Trophoblast cell (in vitro differentiated cells and primary cell): ENCODE measurements around the gene INCENP.

Experiments used
- DNase-seq, 2 donors: peaks; one replicate each; pipeline ENCODE4 v3.0.0-alpha.2; 2016
- H2AFZ ChIP-seq: 2 replicates; pipeline ENCODE4 v1.6.1; 2013; ENCODE audit warnings: low read length, moderate library complexity, mild to moderate bottlenecking; ENCODE audit not compliant: insufficient read depth, poor library complexity
- H2AK5ac ChIP-seq: 2 replicates; pipeline ENCODE4 v1.6.1; 2013; ENCODE audit warnings: mild to moderate bottlenecking, low read length
- H2BK120ac ChIP-seq: 2 replicates; pipeline ENCODE4 v1.6.1; 2013; ENCODE audit warnings: low read length, mild to moderate bottlenecking, moderate library complexity; ENCODE audit not compliant: insufficient read depth, poor library complexity
- H2BK12ac ChIP-seq: 2 replicates; pipeline ENCODE4 v1.6.1; 2013; ENCODE audit warnings: mild to moderate bottlenecking, low read length, moderate library complexity
- H2BK5ac ChIP-seq: 2 replicates; pipeline ENCODE4 v1.6.1; 2013; ENCODE audit warnings: low read length, low read depth, moderate library complexity, mild to moderate bottlenecking; ENCODE audit not compliant: poor library complexity
- H3K14ac ChIP-seq: 2 replicates; pipeline ENCODE4 v1.6.1; 2013; ENCODE audit warnings: mild to moderate bottlenecking, low read length
- H3K18ac ChIP-seq: 2 replicates; pipeline ENCODE4 v1.6.1; 2013; ENCODE audit warnings: mild to moderate bottlenecking, low read length
- H3K23ac ChIP-seq: 2 replicates; pipeline ENCODE4 v1.6.1; 2013; ENCODE audit warnings: low read length
- H3K27ac ChIP-seq: 2 replicates; pipeline ENCODE4 v1.5.1; 2013; ENCODE audit warnings: low read depth, mild to moderate bottlenecking, inconsistent platforms, low read length, moderate library complexity
- H3K27me3 ChIP-seq: 2 replicates; pipeline ENCODE4 v1.6.1; 2013; ENCODE audit warnings: inconsistent platforms, mild to moderate bottlenecking, low read length, moderate library complexity; ENCODE audit not compliant: insufficient read depth
- H3K36me3 ChIP-seq, 2 experiments: 1 replicate in 1 of 2; 2 replicates in 1 of 2; pipeline ENCODE4 v1.6.1; 2013; ENCODE audit warnings: low read length in 2 of 2, mild to moderate bottlenecking in 2 of 2, moderate library complexity in 1 of 2; ENCODE audit not compliant: insufficient read depth in 2 of 2, control insufficient read depth in 1 of 2
- H3K4ac ChIP-seq: 2 replicates; pipeline ENCODE4 v1.6.1; 2013; ENCODE audit warnings: low read depth, mild to moderate bottlenecking, low read length, moderate library complexity
- H3K4me1 ChIP-seq, 2 experiments: 1 replicate in 1 of 2; 2 replicates in 1 of 2; pipeline ENCODE4 v1.6.1; 2013; ENCODE audit warnings: low read length in 2 of 2, mild to moderate bottlenecking in 2 of 2, moderate library complexity in 1 of 2; ENCODE audit not compliant: insufficient read depth in 2 of 2, control insufficient read depth in 1 of 2
- H3K4me2 ChIP-seq: 2 replicates; pipeline ENCODE4 v1.6.1; 2013; ENCODE audit warnings: inconsistent platforms, mild to moderate bottlenecking, low read length, moderate library complexity
- H3K4me3 ChIP-seq: 2 replicates; pipeline ENCODE4 v1.5.1; 2013; ENCODE audit warnings: mild to moderate bottlenecking, low read depth, low read length, inconsistent platforms
- H3K79me1 ChIP-seq: one replicate; pipeline ENCODE4 v1.6.1; 2013; ENCODE audit warnings: low read length
- H3K79me2 ChIP-seq: 2 replicates; pipeline ENCODE4 v1.6.1; 2013; ENCODE audit warnings: low read length, mild to moderate bottlenecking; ENCODE audit not compliant: control insufficient read depth, insufficient read depth, poor library complexity
- H3K9ac ChIP-seq: 2 replicates; pipeline ENCODE4 v1.6.1; 2013; ENCODE audit warnings: mild to moderate bottlenecking, low read length
- H3K9me3 ChIP-seq: 2 replicates; pipeline ENCODE4 v1.6.1; 2013; ENCODE audit warnings: low read depth, mild to moderate bottlenecking, control low read depth, inconsistent platforms, low read length; ENCODE audit not compliant: insufficient read depth
- H4K12ac ChIP-seq: 2 replicates; pipeline ENCODE4 v1.6.1; 2013; ENCODE audit warnings: low read depth, mild to moderate bottlenecking, low read length, moderate library complexity
- H4K8ac ChIP-seq: 2 replicates; pipeline ENCODE4 v1.6.1; 2013; ENCODE audit warnings: low read depth, mild to moderate bottlenecking, low read length, moderate library complexity
- H4K91ac ChIP-seq: one replicate; pipeline ENCODE4 v1.6.1; 2013; ENCODE audit warnings: low read depth, mild to moderate bottlenecking, low read length, moderate library complexity
- WGBS: extraction: QIAGEN DNeasy Blood & Tissue Kit; methylation state at CpG from one replicate; pipeline ENCODE4 v1.1.7; 2013; ENCODE audit warnings: missing lambda C conversion rate; ENCODE audit not compliant: insufficient read length, insufficient coverage; ENCODE audit errors: extremely low coverage; 5-methylcytosine and 5-hydroxymethylcytosine counted together

Gene INCENP

DNA sequence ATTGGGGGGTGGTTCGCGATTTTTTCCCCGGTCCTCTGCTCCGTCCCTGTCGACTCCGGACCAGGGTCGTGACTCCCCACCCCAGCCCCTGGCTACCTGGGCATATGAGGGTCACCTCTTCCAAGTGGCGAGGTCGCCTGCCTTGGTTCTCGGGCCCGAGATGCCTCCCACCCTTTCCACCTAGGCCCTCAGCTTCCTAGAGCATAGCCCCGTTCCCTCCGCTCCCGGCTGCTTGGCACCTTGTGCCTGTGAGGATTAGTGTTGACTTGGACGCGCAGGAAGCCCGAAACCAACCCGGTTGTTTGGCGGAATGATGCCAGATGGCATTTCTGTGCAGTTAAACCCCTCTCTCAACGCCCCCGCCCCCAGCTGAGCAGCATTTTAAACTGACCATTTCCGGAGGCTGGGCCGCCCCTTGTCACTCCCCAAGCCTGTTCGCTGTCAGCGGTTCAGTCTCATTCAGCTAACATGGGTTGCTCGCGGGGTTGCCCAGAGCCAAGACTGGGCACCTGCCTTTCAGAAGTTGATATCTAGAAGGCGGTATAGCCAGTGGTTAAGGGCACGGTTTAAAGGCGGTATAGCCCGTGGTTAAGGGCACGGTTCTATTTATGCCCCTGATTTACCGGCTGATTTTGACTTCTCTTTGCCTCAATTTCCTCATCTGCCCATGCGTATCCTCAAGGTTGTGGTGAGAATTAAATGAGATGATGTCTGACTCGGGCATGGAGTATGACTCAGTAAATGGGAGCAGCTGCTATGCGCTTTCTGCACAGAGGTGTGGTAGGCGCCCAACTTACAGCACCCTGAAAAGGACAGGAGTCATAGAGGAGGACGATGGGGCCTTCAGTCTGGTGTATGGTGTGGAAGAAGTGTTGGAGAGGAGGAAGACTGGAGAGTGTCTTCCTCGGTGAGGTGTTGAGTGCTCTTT is 639 bp downstream of the INCENP start:
- Histone ChIP-seq H3K9ac (peak overlapping the region; percentile 92), H3K4me2 (peak overlapping the region; percentile 84), H3K4me1 (peaks cover 8 to 12% of the 10 kb centered on the region in 2 experiments), H3K36me3 (peaks cover 15 to 16% of the 10 kb centered on the region in 2 experiments), H3K18ac (peak overlapping the region; percentile 82), H3K27ac (peak overlapping the region; percentile 11), H3K23ac (no peak overlapping the region), H2BK5ac (peak overlapping the region; percentile 73), H4K91ac (peak overlapping the region; percentile 84), H3K14ac (peak overlapping the region; percentile 52), H3K27me3 (no peaks in the 10 kb centered on the region), H3K79me1 (peaks cover 4% of the 10 kb centered on the region), H3K9me3 (peaks cover 3% of the 10 kb centered on the region), H3K4ac (peak overlapping the region; percentile 82), H4K8ac (peak overlapping the region; percentile 90), H2BK120ac (peak overlapping the region; percentile 16), H4K12ac (peak overlapping the region; percentile 71), H2AK5ac (peak overlapping the region; percentile 5), H3K4me3 (peak overlapping the region; percentile 97), H3K79me2 (peaks cover 14% of the 10 kb centered on the region), H2AFZ (peak overlapping the region; percentile 85), H2BK12ac (peak overlapping the region; percentile 19)
- DNase-seq = peak; percentile 17 to 24
- no CpG with 5 or more reads among the region's 39 CpGs for WGBS

DNA sequence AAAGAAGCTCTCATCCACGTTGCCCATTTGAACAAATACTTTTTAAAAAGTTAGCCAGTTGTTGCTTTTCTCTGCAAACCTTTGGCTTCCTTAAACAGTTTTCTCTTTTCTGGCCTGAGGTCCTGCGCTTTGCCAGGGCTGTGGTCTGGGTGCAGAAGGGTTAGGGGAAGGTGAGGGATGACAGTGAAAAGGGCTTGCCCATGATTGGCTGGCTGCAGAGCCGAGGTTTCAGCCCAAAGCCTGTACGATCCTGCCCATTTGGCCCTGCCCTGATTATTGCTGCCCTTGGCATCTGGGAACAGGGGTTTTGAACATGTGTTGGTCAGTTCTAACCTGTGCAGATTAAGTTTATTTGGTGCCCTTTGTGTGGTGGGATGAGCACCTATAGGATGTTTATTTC is 1.5 kb downstream of the INCENP start:
- Histone ChIP-seq H3K4me1 (peaks cover 8 to 12% of the 10 kb centered on the region in 2 experiments), H3K36me3 (peaks cover 24 to 25% of the 10 kb centered on the region in 2 experiments), H2AFZ (no peak overlapping the region), H4K91ac (no peak overlapping the region), H3K14ac (no peak overlapping the region), H3K4me2 (peak overlapping the region; percentile 84), H3K27me3 (no peaks in the 10 kb centered on the region), H3K27ac (no peak overlapping the region), H3K4me3 (no peak overlapping the region), H3K9me3 (peaks cover 3% of the 10 kb centered on the region), H3K23ac (peak overlapping the region; percentile 29), H4K8ac (no peak overlapping the region), H2BK5ac (no peak overlapping the region), H3K79me1 (peaks cover 4% of the 10 kb centered on the region), H3K79me2 (peaks cover 14% of the 10 kb centered on the region), H2BK120ac (no peak overlapping the region), H4K12ac (no peak overlapping the region), H3K18ac (no peak overlapping the region), H2AK5ac (no peak overlapping the region), H2BK12ac (no peak overlapping the region), H3K9ac (peak overlapping the region; percentile 55), H3K4ac (peak overlapping the region; percentile 82)
- no CpG with 5 or more reads among the region's 4 CpGs for WGBS
- DNase-seq = no peak

DNA sequence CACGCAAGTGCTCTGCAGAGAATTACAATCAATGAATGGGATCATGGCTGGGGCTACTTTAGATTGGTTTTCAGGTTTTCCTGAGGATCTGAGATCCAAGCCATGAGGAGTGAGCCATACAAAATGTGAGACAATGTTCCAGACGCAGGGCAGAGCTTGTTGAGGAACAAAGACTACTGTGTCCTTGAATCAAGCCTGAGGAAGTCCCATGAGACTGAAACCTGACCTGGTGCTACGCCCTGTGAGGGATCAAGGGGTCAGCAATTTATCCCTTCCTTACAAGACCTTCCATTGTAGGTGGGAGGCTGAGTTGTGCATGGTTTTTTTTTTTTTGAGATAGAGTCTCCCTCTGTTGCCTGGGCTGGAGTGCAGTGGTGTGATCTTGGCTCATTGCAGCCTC is 2.1 kb downstream of the INCENP start:
- Histone ChIP-seq H3K9ac (peak overlapping the region; percentile 26), H3K4me1 (peaks cover 8 to 12% of the 10 kb centered on the region in 2 experiments), H3K27me3 (no peaks in the 10 kb centered on the region), H3K4ac (peak overlapping the region; percentile 82), H3K79me1 (peaks cover 4% of the 10 kb centered on the region), H4K12ac (no peak overlapping the region), H3K27ac (no peak overlapping the region), H3K23ac (no peak overlapping the region), H3K14ac (no peak overlapping the region), H4K8ac (no peak overlapping the region), H2BK12ac (no peak overlapping the region), H4K91ac (no peak overlapping the region), H3K18ac (no peak overlapping the region), H2AK5ac (no peak overlapping the region), H3K9me3 (peaks cover 3% of the 10 kb centered on the region), H2BK120ac (no peak overlapping the region), H2BK5ac (no peak overlapping the region), H2AFZ (no peak overlapping the region), H3K36me3 (peaks cover 30% of the 10 kb centered on the region in 2 experiments), H3K4me2 (peak overlapping the region; percentile 84), H3K79me2 (peaks cover 14% of the 10 kb centered on the region), H3K4me3 (no peak overlapping the region)
- WGBS = no CpG with 5 or more reads among the region's 3 CpGs
- no peak for DNase-seq

DNA sequence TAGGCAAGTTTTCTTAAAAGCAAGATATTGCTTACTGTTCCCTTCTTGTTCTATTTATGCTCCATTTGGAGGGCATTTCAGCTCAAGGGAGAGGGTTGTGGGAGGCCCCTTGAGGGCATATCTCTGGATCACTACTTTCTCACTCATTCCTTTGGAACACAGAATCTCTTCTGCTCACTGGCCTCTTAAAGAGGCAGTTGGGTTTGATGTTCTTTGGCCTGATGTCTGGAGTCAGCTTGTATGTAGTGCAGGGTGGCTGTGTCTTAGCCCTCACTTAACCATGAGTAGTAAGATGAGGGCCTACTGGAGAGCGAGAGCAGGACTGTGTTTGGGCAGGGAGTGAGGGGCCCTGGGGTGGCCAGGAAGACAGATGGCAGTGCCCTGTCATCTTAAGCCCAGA is 3.6 kb downstream of the INCENP start:
- no peak overlapping the region for H4K12ac ChIP-seq
- no peak overlapping the region for H3K27ac ChIP-seq
- peaks cover 3% of the 10 kb centered on the region for H3K9me3 ChIP-seq
- no peak overlapping the region for H3K4me2 ChIP-seq
- no peak overlapping the region for H3K9ac ChIP-seq
- H3K27me3 ChIP-seq = no peaks in the 10 kb centered on the region
- H3K23ac ChIP-seq = no peak overlapping the region
- no peak overlapping the region for H2BK5ac ChIP-seq
- H3K14ac ChIP-seq = no peak overlapping the region
- no peak overlapping the region for H3K4ac ChIP-seq
- WGBS = no CpG with 5 or more reads among the region's 1 CpG
- H3K79me2 ChIP-seq = peaks cover 15% of the 10 kb centered on the region
- H3K18ac ChIP-seq = no peak overlapping the region
- H4K91ac ChIP-seq = no peak overlapping the region
- peaks cover 8 to 12% of the 10 kb centered on the region in 2 experiments for H3K4me1 ChIP-seq
- H3K36me3 ChIP-seq = peaks cover 42% of the 10 kb centered on the region in 2 experiments
- no peak overlapping the region for H2AFZ ChIP-seq
- DNase-seq = no peak
- no peak overlapping the region for H2BK12ac ChIP-seq
- H3K79me1 ChIP-seq = peaks cover 4% of the 10 kb centered on the region
- no peak overlapping the region for H3K4me3 ChIP-seq
- H4K8ac ChIP-seq = no peak overlapping the region
- no peak overlapping the region for H2AK5ac ChIP-seq
- H2BK120ac ChIP-seq = no peak overlapping the region
